GM12872 (cell line): Measurements from ENCODE around the gene SERPING1.

ENCODE experiments used
- CTCF ChIP-seq: IDR thresholded peaks from 3 replicates; pipeline ENCODE4 v1.5.1; 2011; ENCODE audit warnings: low read depth, mild to moderate bottlenecking, low read length, moderate library complexity; ENCODE audit not compliant: insufficient read depth

SERPING1 gene

GRCh38 chr11:57574061-57574460 lies 23.4 kb upstream of the SERPING1 start:
- no peak for TF ChIP-seq CTCF

- TF ChIP-seq CTCF = no peak
Observed at GRCh38 chr11:57584341-57584740, 13.1 kb upstream of the SERPING1 start.

GRCh38 chr11:57585301-57585700 lies 12.2 kb upstream of the SERPING1 start:
- no peak for TF ChIP-seq CTCF

GRCh38 chr11:57586711-57587245 lies 10.7 kb upstream of the SERPING1 start:
- no peak for TF ChIP-seq CTCF

- no peak for TF ChIP-seq CTCF
Observed at GRCh38 chr11:57588046-57588710, 9.3 kb upstream of the SERPING1 start.

- TF ChIP-seq CTCF = no peak
Observed at GRCh38 chr11:57596266-57596885, 1.1 kb upstream of the SERPING1 start.

GRCh38 chr11:57597916-57598830 lies 688 bp downstream of the SERPING1 start:
- no peak for TF ChIP-seq CTCF
